Measurements from ENCODE around the gene DNAJB12. TPM values are rescaled to one million over a fixed set of nuclear protein-coding genes. Genes with fewer than 3 reads are reported as not detected.

The DNAJB12 gene
- total RNA-seq, 6 experiments from 2014 or later = 36.3 to 42.5 (median 39.0) TPM

DNA sequence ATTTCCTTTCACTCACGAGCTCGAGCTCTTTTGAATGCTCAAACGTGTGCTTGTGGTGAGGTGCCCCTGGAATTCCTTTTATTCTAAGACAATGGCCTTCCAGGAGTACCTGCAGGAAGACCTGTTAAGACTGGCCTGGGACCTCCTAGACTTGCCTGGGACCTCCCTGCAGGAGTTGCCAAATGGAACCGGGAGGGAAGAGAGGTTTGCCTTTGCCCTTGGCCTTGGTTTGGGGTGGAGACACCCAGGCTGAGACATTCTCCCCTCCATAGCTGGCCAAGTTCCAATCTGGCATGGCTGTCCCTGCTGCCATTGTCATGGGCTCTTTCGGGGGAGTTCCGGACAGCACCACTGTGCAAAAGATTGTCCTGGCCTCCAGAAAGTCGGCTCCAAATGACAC lies 39.7 kb downstream of the DNAJB12 start:
- DNase-seq = no peak
- Mint-ChIP-seq H3K9me3 (no peaks in the 10 kb centered on the region), H3K4me1 (ENCODE audit: low read depth) (peaks cover 37% of the 10 kb centered on the region), H3K27ac (no peak overlapping the region), H3K4me3 (no peak overlapping the region), H3K36me3 (ENCODE audit: low read depth) (no peaks in the 10 kb centered on the region), H3K27me3 (ENCODE audit: insufficient read depth) (no peaks in the 10 kb centered on the region)
- TF ChIP-seq, protein P1, sequence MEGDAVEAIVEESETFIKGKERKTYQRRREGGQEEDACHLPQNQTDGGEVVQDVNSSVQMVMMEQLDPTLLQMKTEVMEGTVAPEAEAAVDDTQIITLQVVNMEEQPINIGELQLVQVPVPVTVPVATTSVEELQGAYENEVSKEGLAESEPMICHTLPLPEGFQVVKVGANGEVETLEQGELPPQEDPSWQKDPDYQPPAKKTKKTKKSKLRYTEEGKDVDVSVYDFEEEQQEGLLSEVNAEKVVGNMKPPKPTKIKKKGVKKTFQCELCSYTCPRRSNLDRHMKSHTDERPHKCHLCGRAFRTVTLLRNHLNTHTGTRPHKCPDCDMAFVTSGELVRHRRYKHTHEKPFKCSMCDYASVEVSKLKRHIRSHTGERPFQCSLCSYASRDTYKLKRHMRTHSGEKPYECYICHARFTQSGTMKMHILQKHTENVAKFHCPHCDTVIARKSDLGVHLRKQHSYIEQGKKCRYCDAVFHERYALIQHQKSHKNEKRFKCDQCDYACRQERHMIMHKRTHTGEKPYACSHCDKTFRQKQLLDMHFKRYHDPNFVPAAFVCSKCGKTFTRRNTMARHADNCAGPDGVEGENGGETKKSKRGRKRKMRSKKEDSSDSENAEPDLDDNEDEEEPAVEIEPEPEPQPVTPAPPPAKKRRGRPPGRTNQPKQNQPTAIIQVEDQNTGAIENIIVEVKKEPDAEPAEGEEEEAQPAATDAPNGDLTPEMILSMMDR (IDR thresholded peaks at IDR 0.05) = no peak

DNA sequence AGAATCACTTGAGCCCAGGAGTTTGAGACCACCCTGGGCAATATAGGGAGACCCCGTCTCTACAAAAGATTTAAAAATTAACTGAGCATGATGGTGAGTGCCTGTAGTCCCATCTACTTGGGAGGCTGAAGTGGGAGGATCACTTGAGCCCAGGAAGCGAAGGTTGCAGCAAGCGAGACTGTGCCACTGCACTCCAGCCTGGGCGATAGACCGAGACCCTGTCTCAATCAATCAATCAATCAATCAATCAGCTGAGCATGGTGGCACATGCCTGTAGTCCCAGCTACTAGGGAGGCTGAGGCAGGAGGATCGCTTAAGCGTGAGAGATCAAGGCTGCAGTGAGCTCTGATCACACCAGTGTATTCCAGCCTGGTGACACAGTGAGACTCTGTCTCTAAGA lies 40.5 kb downstream of the DNAJB12 start:
- H3K9me3 Mint-ChIP-seq = no peaks in the 10 kb centered on the region
- no peak overlapping the region for H3K27ac Mint-ChIP-seq
- no peak overlapping the region for H3K4me3 Mint-ChIP-seq
- no peaks in the 10 kb centered on the region; the same call in 1 of the 2 replicates for H3K27me3 Mint-ChIP-seq (ENCODE audit: insufficient read depth)
- TF ChIP-seq, protein P1 (IDR thresholded peaks at IDR 0.05) = no peak
- no peak for DNase-seq
- no peaks in the 10 kb centered on the region for H3K36me3 Mint-ChIP-seq (ENCODE audit: low read depth)
- peaks cover 42% of the 10 kb centered on the region for H3K4me1 Mint-ChIP-seq (ENCODE audit: low read depth)

DNA sequence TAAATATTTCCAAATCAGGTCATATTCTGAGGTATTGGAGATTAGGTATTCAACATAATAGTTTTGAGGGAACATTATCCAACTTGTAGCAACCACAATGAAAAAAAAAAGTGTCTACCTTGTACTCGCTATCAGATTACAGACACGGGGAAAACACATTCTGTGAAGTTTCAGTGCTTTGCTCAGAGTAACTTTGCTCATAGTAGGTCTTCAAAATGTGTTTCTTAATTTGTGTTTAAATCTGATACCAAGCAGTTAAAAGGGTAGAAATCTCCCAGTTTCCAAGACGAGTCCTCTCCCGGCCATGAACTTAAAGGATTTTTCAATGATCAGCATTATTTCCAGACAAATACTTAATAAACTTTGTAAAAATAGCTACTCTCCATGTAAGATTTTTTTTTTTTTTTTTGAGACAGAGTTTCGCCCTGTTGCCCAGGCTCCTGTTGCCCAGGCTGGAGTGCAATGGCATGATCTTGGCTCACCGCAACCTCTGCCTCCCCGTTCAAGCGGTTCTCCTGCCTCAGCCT lies 41.8 kb downstream of the DNAJB12 start:
- H3K4me3 Mint-ChIP-seq = no peak overlapping the region
- DNase-seq = no peak
- TF ChIP-seq, protein P1 (IDR thresholded peaks at IDR 0.05) = no peak
- no peak overlapping the region for H3K27ac Mint-ChIP-seq
- H3K27me3 Mint-ChIP-seq (ENCODE audit: insufficient read depth) = no peaks in the 10 kb centered on the region; the same call in 1 of the 2 replicates
- H3K9me3 Mint-ChIP-seq = no peaks in the 10 kb centered on the region
- H3K4me1 Mint-ChIP-seq (ENCODE audit: low read depth) = peaks cover 42% of the 10 kb centered on the region
- no peaks in the 10 kb centered on the region for H3K36me3 Mint-ChIP-seq (ENCODE audit: low read depth)

DNA sequence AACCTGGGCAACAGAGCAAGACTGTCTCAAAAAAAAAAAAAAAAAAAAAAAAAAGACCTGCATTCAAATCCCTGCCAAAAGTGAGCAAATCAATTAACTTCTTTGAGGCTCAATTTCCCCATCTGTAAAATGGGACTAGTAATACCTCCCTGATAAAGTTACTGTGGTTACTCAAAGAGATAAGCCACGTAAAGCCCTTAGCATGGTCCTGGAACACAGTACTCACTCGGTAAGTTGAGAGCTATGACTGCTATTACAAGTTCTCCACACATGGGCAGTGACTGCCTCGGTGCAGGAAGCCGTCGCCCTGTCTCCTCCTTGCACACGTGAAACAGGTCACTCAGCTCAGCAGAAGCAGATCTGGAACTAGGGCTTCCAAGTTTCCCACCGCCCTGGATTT lies 43.1 kb downstream of the DNAJB12 start:
- H3K4me1 Mint-ChIP-seq (ENCODE audit: low read depth) = peaks cover 43% of the 10 kb centered on the region
- DNase-seq = no peak
- H3K4me3 Mint-ChIP-seq = no peak overlapping the region
- no peaks in the 10 kb centered on the region for H3K36me3 Mint-ChIP-seq (ENCODE audit: low read depth)
- H3K27ac Mint-ChIP-seq = no peak overlapping the region
- H3K27me3 Mint-ChIP-seq (ENCODE audit: insufficient read depth) = no peaks in the 10 kb centered on the region; the same call in 1 of the 2 replicates
- no peaks in the 10 kb centered on the region for H3K9me3 Mint-ChIP-seq
- TF ChIP-seq, protein P1 (IDR thresholded peaks at IDR 0.05) = no peak

DNA sequence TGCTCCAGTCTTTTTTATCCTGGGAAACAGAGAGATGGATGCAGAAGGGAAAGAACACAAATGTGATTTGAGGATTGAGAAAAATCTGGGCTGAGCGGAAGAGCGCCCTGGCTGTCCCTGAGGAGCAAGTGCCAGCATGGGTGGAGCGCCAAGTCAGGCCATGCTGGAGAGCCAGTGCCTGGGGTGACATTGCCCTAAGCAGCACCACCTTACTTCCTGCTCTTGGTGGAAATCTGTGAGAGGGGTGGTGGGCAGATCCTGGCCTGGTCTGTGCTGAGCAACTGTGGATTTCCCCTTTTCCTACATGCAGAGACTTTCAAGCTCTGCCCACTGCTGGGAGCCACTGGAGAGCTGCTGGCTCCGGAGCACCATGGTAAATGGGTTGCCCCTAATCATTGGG lies 44.1 kb downstream of the DNAJB12 start:
- TF ChIP-seq, protein P1 (IDR thresholded peaks at IDR 0.05) = no peak
- Mint-ChIP-seq H3K4me3 (no peak overlapping the region), H3K27me3 (ENCODE audit: insufficient read depth) (no peaks in the 10 kb centered on the region; the same call in 1 of the 2 replicates), H3K4me1 (ENCODE audit: low read depth) (peaks cover 38% of the 10 kb centered on the region), H3K9me3 (no peaks in the 10 kb centered on the region), H3K36me3 (ENCODE audit: low read depth) (no peaks in the 10 kb centered on the region), H3K27ac (no peak overlapping the region)
- no peak for DNase-seq

DNA sequence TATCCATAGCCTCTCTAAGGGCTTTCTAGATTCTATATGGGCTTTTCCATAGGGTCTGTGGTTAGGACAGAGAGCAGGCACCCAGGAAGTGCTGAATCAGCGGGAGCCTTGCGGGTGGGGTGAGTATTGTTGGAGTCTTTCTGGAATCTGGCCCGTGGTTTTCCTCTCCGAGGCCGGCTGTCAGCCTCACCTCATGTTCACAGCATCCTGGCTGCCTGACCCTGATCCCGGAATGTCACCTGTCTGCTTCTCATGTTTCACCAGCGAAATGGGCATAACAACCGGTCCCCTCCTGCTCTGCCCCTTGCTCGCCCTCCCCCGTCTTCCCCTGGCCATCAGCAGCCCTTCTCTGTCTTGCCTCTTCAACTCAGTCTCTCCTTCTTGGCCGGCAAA lies 44.5 kb downstream of the DNAJB12 start:
- TF ChIP-seq, protein P1 (IDR thresholded peaks at IDR 0.05) = no peak
- Mint-ChIP-seq H3K4me3 (no peak overlapping the region), H3K9me3 (no peaks in the 10 kb centered on the region), H3K4me1 (ENCODE audit: low read depth) (peaks cover 38% of the 10 kb centered on the region), H3K27ac (no peak overlapping the region), H3K27me3 (ENCODE audit: insufficient read depth) (no peaks in the 10 kb centered on the region; the same call in 1 of the 2 replicates), H3K36me3 (ENCODE audit: low read depth) (no peaks in the 10 kb centered on the region)
- DNase-seq = no peak

Data from HFFc6 (cell line).